PC-3 (cell line): ENCODE results near the gene KCNQ1. TPM values are rescaled to one million over a fixed set of nuclear protein-coding genes. Genes with fewer than 3 reads are reported as not detected.

ENCODE experiments used
- ATAC-seq: fragments of 200-7000 bp; cut with Tn5 transposase; 2 replicates; pipeline ENCODE4 v1.9.1; 2020; ENCODE audit warnings: mild to moderate bottlenecking, moderate library complexity
- BruUV-seq: library from RNA; stranded (reverse); fragments of 400-500 nt; replicated peaks from 2 replicates; lab custom pipeline; 2021; lab: Mats Ljungman, UMichigan
- CTCF ChIA-PET: fragments of 300-600 bp; sonication (Branson Sonifier 250); formaldehyde crosslinking; loops from one replicate; lab custom pipeline; 2022; ENCODE audit warnings: antibody characterized with exemption; lab: Charles Lee
- POLR2A ChIA-PET: fragments of 300-600 bp; sonication (Branson Sonifier 250); formaldehyde crosslinking; loops from one replicate; lab custom pipeline; 2022; ENCODE audit warnings: antibody characterized with exemption; ENCODE audit not compliant: unreplicated experiment; lab: Charles Lee
- DNase-seq: peaks from one replicate; pipeline ENCODE4 v3.0.0-alpha.2; 2015
- H2AFZ ChIP-seq: fragments of 300-600 bp; sonication (generic); 2 replicates; pipeline ENCODE4 v1.6.0; 2016; ENCODE audit warnings: antibody characterized with exemption, low read length
- H3F3A ChIP-seq: fragments of 300-600 bp; sonication (generic); one replicate; pipeline ENCODE4 v1.6.0; 2017; ENCODE audit warnings: antibody characterized with exemption, low read length, control low read depth, mild to moderate bottlenecking; ENCODE audit not compliant: unreplicated experiment
- H3K27ac ChIP-seq: fragments of 300-600 bp; sonication (generic); 2 replicates; pipeline ENCODE4 v1.5.1; 2016; ENCODE audit warnings: mild to moderate bottlenecking, low read length
- H3K27me3 ChIP-seq: fragments of 300-600 bp; sonication (generic); 2 replicates; pipeline ENCODE4 v1.6.1; 2016; ENCODE audit warnings: low read length, mixed read lengths
- H3K36me3 ChIP-seq: fragments of 300-600 bp; sonication (generic); 2 replicates; pipeline ENCODE4 v1.6.1; 2016; ENCODE audit warnings: low read depth, mixed run types, low read length, mixed read lengths
- H3K4me1 ChIP-seq: fragments of 300-600 bp; sonication (generic); 2 replicates; pipeline ENCODE4 v1.5.1; 2016; ENCODE audit warnings: low read length; ENCODE audit not compliant: insufficient read depth
- H3K4me2 ChIP-seq: fragments of 300-600 bp; sonication (generic); 2 replicates; pipeline ENCODE4 v1.6.0; 2016; ENCODE audit warnings: low read length
- H3K4me3 ChIP-seq: fragments of 300-600 bp; sonication (generic); 2 replicates; pipeline ENCODE4 v1.5.1; 2016; ENCODE audit warnings: mild to moderate bottlenecking, low read length, mixed read lengths
- H3K79me2 ChIP-seq: fragments of 300-600 bp; sonication (generic); 2 replicates; pipeline ENCODE4 v1.6.1; 2017; ENCODE audit warnings: low read length, mixed read lengths
- H3K9ac ChIP-seq: fragments of 300-600 bp; sonication (generic); 2 replicates; pipeline ENCODE4 v1.6.0; 2016; ENCODE audit warnings: mild to moderate bottlenecking, low read length
- H3K9me2 ChIP-seq: fragments of 300-600 bp; sonication (generic); replicated peaks from 2 replicates; pipeline ENCODE4 v1.6.1; 2016; ENCODE audit warnings: mixed run types, low read length, mixed read lengths
- H3K9me3 ChIP-seq: fragments of 300-600 bp; sonication (generic); 2 replicates; pipeline ENCODE4 v1.6.1; 2016; ENCODE audit warnings: low read length, mixed read lengths
- H4K20me1 ChIP-seq: fragments of 300-600 bp; sonication (generic); 2 replicates; pipeline ENCODE4 v1.6.1; 2016; ENCODE audit warnings: low read length, mixed read lengths
- CTCF ChIP-seq: fragments of 300-600 bp; sonication (generic); conservative IDR thresholded peaks from 2 replicates; pipeline ENCODE4 v1.5.1; 2017; ENCODE audit warnings: antibody characterized with exemption, low read depth, mild to moderate bottlenecking, low read length
- EZH2 ChIP-seq: fragments of 300-600 bp; sonication (generic); IDR thresholded peaks from one replicate; pipeline ENCODE4 v1.6.1; 2017; ENCODE audit warnings: antibody characterized with exemption, mild to moderate bottlenecking, low read length; ENCODE audit not compliant: unreplicated experiment
- EZH2phosphoT487 ChIP-seq: fragments of 300-600 bp; sonication (generic); IDR thresholded peaks from 2 replicates; pipeline ENCODE4 v1.6.1; 2018; ENCODE audit warnings: mild to moderate bottlenecking, antibody characterized with exemption, low read length, borderline replicate concordance
- intact Hi-C: fragments of 100-400 bp; cut with micrococcal nuclease; formaldehyde crosslinking; loops from 2 replicates; pipeline ENCODE4 v1.9.0; 2023
- total RNA-seq: library from RNA; depleted of rRNA; stranded (reverse); fragments of >200 nt; gene quantifications from 2 replicates; pipeline ENCODE4 v1.2.3, GENCODE V29; 2014

Gene KCNQ1
- total RNA-seq, 1 experiment from 2014 or later = 0.40 TPM

DNA sequence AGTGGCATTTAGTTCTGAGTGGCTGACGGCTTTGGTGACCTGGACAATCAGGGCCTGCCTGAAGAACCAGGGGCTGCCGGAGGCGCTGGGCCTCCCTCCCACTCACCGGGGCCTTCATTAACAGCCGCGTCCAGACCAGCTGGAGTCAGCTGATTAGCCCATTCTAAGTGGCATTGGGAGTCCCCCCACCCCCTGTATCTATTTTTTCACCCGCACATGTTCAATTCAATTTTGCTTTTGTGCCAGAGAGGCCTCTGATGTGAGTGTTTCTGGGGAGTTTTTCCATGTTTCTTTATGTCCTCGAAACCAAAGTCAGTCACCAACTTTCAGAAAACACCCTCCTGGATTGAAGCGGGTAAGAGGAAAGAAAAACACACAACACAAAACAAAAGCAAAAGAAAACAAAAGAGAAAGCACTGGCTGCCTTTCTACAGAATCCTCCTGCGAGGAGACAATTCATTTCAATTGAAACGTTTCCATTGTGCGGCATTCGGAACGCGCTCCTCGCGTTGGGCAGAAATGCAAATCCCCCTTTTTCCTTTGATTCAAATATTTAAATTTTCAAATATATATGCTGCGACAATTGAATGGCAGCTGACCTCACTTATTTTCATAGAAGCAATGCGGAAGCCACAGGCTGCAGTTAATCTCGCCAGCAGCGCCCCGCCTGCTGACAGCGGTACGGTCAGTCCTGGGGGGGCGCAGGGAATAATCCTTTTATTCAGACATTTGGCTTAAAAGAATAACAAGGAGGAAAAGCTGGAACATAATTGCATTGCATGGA, 423.1 kb downstream of the KCNQ1 start:
- Histone ChIP-seq H3K9me2 (no peaks in the 10 kb centered on the region), H4K20me1 (no peaks in the 10 kb centered on the region), H3K36me3 (no peaks in the 10 kb centered on the region), H3K9ac (no peak overlapping the region), H3K4me1 (no peaks in the 10 kb centered on the region), H3F3A (no peaks in the 10 kb centered on the region), H3K4me3 (no peak overlapping the region), H3K4me2 (no peak overlapping the region), H2AFZ (no peak overlapping the region), H3K9me3 (no peaks in the 10 kb centered on the region), H3K79me2 (no peaks in the 10 kb centered on the region), H3K27me3 (no peaks in the 10 kb centered on the region), H3K27ac (no peak overlapping the region)
- no TSS peak for BruUV-seq
- TF ChIP-seq EZH2phosphoT487 (no peak), CTCF (no peak), EZH2 (no peak)
- DNase-seq (no peak), ATAC-seq (no peak)
- intact Hi-C loops = no loop called here
- ChIA-PET CTCF (interaction anchor here (0.8 kb wide), 1 partner anchor 399 kb away, joined by 5 read pairs; no protein-coding TSS in a partner anchor), POLR2A (no interaction called here)

DNA sequence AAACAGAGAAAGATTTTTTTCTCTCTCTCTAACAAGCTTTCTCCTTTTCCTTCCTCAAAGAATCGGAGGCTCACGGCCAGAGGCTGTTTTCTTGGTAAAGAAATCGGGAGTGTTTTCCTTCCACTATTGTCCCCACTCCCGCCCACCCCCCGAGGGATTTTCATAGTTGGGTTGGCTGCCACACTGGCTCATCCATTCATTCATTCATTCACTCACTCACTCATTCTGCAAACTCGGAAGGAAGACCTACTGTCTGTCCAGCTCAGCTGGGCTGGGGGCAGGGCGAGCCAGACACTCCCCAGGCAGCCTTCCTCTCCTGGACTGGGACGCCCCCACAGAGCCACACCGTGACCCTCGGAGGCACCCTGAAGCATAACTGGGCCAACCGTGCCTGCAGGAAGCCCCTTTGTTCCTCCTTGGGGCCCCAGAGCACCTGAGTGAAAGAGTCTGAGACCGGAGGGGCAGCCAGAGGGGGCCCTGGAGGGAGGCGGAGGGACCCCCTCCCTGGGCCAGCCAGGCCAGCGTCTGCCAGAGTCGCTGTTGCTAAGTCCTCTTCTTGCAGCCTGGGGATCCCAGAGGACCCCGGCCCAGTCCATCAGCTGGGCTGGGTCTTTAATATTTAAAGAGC, 423.8 kb downstream of the KCNQ1 start:
- Histone ChIP-seq H3K27ac (no peak overlapping the region), H3K9ac (no peak overlapping the region), H3K4me3 (no peak overlapping the region), H3K36me3 (no peaks in the 10 kb centered on the region), H3K9me2 (no peaks in the 10 kb centered on the region), H3K27me3 (no peaks in the 10 kb centered on the region), H3F3A (no peaks in the 10 kb centered on the region), H3K9me3 (no peaks in the 10 kb centered on the region), H2AFZ (no peak overlapping the region), H3K79me2 (no peaks in the 10 kb centered on the region), H3K4me2 (no peak overlapping the region), H3K4me1 (no peaks in the 10 kb centered on the region), H4K20me1 (no peaks in the 10 kb centered on the region)
- intact Hi-C loops = no loop called here
- TF ChIP-seq EZH2 (no peak), CTCF (no peak), EZH2phosphoT487 (no peak)
- DNase-seq (no peak), ATAC-seq (no peak)
- POLR2A ChIA-PET = no interaction called here
- BruUV-seq = no TSS peak
- CTCF ChIA-PET = interaction anchor here (0.8 kb wide), 1 partner anchor 400 kb away, joined by 5 read pairs; no protein-coding TSS in a partner anchor

DNA sequence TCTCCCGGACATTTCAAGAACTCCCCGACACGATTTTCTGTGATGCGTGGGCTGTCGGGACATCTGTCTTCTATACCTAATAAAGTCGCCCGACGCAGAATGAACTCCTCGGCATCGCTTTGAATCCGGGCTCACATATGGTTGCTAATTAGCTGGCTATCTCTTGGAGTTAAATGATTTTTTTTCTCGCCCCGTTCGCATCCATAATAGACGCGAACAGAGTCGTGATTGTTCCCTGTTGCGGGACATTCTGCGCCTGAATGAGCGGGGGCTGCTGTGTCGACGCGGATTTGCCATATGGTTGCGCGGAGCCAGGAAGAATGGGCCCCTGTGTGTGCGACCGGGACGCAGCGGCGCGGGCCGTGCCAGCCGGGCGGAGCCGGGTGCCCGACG, 424.3 kb downstream of the KCNQ1 start:
- Histone ChIP-seq H3K27ac (no peak overlapping the region), H3K4me2 (no peak overlapping the region), H2AFZ (no peak overlapping the region), H3K27me3 (no peaks in the 10 kb centered on the region), H3K9me3 (no peaks in the 10 kb centered on the region), H3F3A (no peaks in the 10 kb centered on the region), H3K36me3 (no peaks in the 10 kb centered on the region), H3K4me1 (no peaks in the 10 kb centered on the region), H3K9me2 (no peaks in the 10 kb centered on the region), H3K4me3 (no peak overlapping the region), H3K9ac (no peak overlapping the region), H3K79me2 (no peaks in the 10 kb centered on the region), H4K20me1 (no peaks in the 10 kb centered on the region)
- CTCF ChIA-PET = no interaction called here
- POLR2A ChIA-PET = no interaction called here
- TF ChIP-seq EZH2 (no peak), CTCF (no peak), EZH2phosphoT487 (no peak)
- no peak for DNase-seq
- no peak for ATAC-seq
- no TSS peak for BruUV-seq
- intact Hi-C loops = no loop called here
